ENCODE measurements around the gene LRIT1.

- TF ChIP-seq CTCF (IDR thresholded peaks at IDR 0.05) (no peak), POLR2A (IDR thresholded peaks at IDR 0.05) (no peak)
Observed at GRCh38 chr10:84269162-84269561, 27.8 kb upstream of the LRIT1 start.
